Kidney (tissue), 14 donors: ENCODE measurements around the gene CUL3. TPM values are rescaled to one million over a fixed set of nuclear protein-coding genes. Genes with fewer than 3 reads are reported as not detected.

Experiments used
- DNase-seq, 5 donors: peaks; one replicate each; pipeline ENCODE4 v3.0.0-alpha.2; 2013 to 2020
- FAIRE-seq: peaks from 2 replicates; lab custom pipeline; 2012; peaks lifted over from hg19 to GRCh38; lab: Jason Lieb, UNC
- H3K27ac ChIP-seq, 2 donors: one replicate each; pipeline ENCODE4 v1.7.0; 2013; ENCODE audit warnings: low read depth in 2 of 2, low read length in 2 of 2, inconsistent platforms in 1 of 2
- H3K27me3 ChIP-seq: one replicate; pipeline ENCODE4 v1.7.1; 2013; ENCODE audit warnings: low read length, inconsistent platforms; ENCODE audit not compliant: control insufficient read depth, insufficient read depth
- H3K36me3 ChIP-seq, 3 donors: one replicate each; pipeline versions ENCODE4 v1.7.0 to v1.7.1; 2013; ENCODE audit warnings: low read length in 3 of 3, control low read depth in 1 of 3, inconsistent platforms in 1 of 3; ENCODE audit not compliant: insufficient read depth in 3 of 3, control insufficient read depth in 2 of 3
- H3K4me1 ChIP-seq, 3 donors: one replicate each; pipeline versions ENCODE4 v1.7.0 to v1.7.1; 2013; ENCODE audit warnings: low read length in 3 of 3, inconsistent platforms in 1 of 3, low read depth in 1 of 3; ENCODE audit not compliant: control insufficient read depth in 2 of 3, insufficient read depth in 2 of 3
- H3K4me3 ChIP-seq, 3 donors: one replicate each; pipeline versions ENCODE4 v1.7.0 to v1.8.1; 2013; ENCODE audit warnings: low read length in 3 of 3, control low read depth in 1 of 3, inconsistent platforms in 1 of 3
- H3K9ac ChIP-seq, 3 donors: one replicate each; pipeline versions ENCODE4 v1.7.0 to v1.7.1; 2013; ENCODE audit warnings: low read length in 3 of 3, control low read depth in 1 of 3, inconsistent platforms in 1 of 3
- H3K9me3 ChIP-seq, 3 donors: one replicate each; pipeline versions ENCODE4 v1.7.0 to v1.7.1; 2013; ENCODE audit warnings: low read length in 3 of 3, control low read depth in 1 of 3, inconsistent platforms in 1 of 3; ENCODE audit not compliant: control insufficient read depth in 2 of 3, insufficient read depth in 1 of 3
- intact Hi-C: fragments of 100-400 bp; cut with DNase I; formaldehyde crosslinking; loops from one replicate; pipeline ENCODE4 v1.11.1; 2022
- polyA plus RNA-seq: library from polyadenylated mRNA; stranded (reverse); fragments of 350-450 nt; fragmentation: Illumina TruSeq; extraction: RNeasy Lipid Tissue Mini Kit (QIAGEN cat#74804); gene quantifications from one replicate; pipeline ENCODE4 v1.2.3, GENCODE V29; 2014; ENCODE audit warnings: low read depth, low replicate concordance; ENCODE audit not compliant: insufficient read depth
- total RNA-seq: library from RNA; stranded (reverse); fragmentation: NEBNext Ultra II Directional; extraction: Animal tissue kit (Norgen Biotek cat#: 25700); gene quantifications from one replicate; pipeline ENCODE4 v1.2.1, GENCODE V29; 2021
- TF ChIP-seq, protein P1 (sequence below): IDR thresholded peaks from 3 replicates; pipeline ENCODE4 v1.5.1; 2012; ENCODE audit warnings: mild to moderate bottlenecking, moderate library complexity, borderline replicate concordance; ENCODE audit not compliant: insufficient read depth; ENCODE audit errors: extremely low read depth
- donor health status: control.
- donor health status: control.
- donor health status: control.
- donor health status: control.
- donor health status: control.
- donor health status: DM: yes; HTN: yes; CAD: no.
- donor health status: Normal renal cell carcinoma (clear cell type).

Gene CUL3
- total and polyA plus RNA-seq, 2 donors from 2014 or later: 78.5 to 81.2 TPM

DNA sequence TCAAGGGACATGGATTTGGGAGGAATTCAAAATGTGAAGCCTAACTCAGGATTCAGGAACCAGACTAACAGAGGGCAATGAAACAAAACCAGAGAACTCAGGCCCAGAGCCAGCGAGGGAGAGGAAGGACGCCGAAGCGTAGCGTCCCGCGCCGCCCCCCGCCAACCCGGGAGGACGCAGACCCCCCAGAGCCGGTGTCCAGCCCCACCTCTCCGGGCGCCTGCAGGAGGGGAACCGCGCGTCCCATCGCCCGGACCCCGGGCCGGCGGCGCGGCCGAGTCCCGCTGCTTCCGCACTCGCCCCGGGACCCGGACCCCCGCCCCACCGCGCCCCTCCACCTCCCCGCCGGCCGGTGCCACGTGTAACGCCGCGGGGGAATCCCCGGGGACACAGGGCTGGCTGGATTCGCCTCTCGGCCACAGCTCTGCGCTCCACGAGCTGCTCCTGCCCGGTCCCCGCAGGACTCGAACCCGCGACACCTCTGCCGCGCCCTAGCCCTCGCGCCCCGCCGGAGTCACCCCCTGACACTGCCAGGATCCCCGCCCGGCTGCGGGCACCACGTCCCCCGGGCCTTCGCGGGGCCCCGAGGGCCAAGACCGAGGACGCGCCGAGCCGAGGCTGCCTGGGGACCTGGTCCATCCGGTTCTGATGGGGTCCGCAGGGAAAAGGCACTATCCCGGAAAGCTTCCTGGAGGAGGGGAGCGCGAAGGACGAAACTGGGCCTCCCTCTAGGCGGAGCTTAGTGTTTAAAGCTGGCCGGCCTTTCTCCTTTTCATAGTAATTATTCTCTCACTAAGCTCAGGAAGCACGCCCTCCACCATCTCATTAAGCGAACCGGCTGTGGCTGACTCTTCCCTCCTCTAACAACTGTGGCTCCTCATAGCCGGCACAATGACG, 142.8 kb downstream of the CUL3 start:
- Histone ChIP-seq H3K9me3 (peaks cover 0 to 3% (median 0%) of the 10 kb centered on the region in 3 donors), H3K27ac (no peak overlapping the region), H3K4me3 (peak overlapping the region; percentile 42 to 61 (median 53)), H3K4me1 (no peaks in the 10 kb centered on the region), H3K9ac (peak overlapping the region in 2 of 3 donors; percentile 22 to 55), H3K36me3 (no peaks in the 10 kb centered on the region), H3K27me3 (no peaks in the 10 kb centered on the region)
- DNase-seq: peak; percentile 54 to 90 (median 70)
- TF ChIP-seq, protein P1, sequence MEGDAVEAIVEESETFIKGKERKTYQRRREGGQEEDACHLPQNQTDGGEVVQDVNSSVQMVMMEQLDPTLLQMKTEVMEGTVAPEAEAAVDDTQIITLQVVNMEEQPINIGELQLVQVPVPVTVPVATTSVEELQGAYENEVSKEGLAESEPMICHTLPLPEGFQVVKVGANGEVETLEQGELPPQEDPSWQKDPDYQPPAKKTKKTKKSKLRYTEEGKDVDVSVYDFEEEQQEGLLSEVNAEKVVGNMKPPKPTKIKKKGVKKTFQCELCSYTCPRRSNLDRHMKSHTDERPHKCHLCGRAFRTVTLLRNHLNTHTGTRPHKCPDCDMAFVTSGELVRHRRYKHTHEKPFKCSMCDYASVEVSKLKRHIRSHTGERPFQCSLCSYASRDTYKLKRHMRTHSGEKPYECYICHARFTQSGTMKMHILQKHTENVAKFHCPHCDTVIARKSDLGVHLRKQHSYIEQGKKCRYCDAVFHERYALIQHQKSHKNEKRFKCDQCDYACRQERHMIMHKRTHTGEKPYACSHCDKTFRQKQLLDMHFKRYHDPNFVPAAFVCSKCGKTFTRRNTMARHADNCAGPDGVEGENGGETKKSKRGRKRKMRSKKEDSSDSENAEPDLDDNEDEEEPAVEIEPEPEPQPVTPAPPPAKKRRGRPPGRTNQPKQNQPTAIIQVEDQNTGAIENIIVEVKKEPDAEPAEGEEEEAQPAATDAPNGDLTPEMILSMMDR: no peak
- intact Hi-C loops: no loop called here
- no peak for FAIRE-seq

DNA sequence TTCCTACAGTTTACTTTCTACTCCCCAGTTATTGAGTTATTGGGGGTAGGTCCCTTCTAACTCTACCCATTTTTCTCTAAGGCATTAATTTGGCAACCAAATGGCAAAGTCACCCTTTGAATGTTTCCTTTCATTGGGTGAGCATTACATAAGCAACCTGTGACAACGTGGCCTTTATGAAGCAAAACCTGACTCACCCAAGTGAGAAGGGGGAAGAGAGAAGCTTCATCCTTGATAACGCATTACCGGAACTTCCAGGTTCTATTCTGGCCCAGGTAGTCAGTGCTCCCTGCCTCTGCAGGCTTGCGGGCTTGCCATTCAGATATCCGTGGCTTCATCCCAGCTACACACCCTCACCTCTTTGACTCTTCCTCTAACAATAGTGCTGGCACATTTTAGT, 144.2 kb downstream of the CUL3 start:
- DNase-seq (no peak), FAIRE-seq (no peak)
- Histone ChIP-seq H3K9me3 (peaks cover 0 to 3% (median 0%) of the 10 kb centered on the region in 3 donors), H3K9ac (no peak overlapping the region), H3K27me3 (no peaks in the 10 kb centered on the region), H3K4me1 (no peaks in the 10 kb centered on the region), H3K4me3 (no peak overlapping the region), H3K36me3 (no peaks in the 10 kb centered on the region), H3K27ac (no peak overlapping the region)
- intact Hi-C loops: no loop called here
- TF ChIP-seq, protein P1: no peak

DNA sequence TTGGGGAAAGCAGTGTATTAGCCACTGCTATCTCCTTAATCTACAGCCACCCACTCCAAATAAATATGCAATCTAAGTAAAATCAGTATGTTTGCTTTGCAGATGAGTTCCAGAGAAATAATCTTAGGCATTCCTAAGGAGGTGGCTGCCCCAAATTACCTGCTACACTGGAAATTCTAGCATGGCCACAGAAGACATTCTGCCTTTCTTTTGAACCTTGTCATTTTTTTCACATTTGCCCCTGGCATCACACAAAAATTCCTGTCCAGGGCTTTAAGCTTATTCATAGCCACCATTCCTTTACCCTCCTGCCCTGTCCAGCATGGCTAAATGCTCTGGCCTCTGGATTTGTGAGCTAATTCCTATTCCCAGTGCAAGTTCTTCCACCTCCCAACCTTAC, 146.4 kb downstream of the CUL3 start:
- Histone ChIP-seq H3K4me1 (no peaks in the 10 kb centered on the region), H3K36me3 (no peaks in the 10 kb centered on the region), H3K9ac (no peak overlapping the region), H3K4me3 (no peak overlapping the region), H3K9me3 (peaks cover 0 to 3% (median 0%) of the 10 kb centered on the region in 3 donors), H3K27me3 (no peaks in the 10 kb centered on the region), H3K27ac (no peak overlapping the region)
- no peak for DNase-seq
- no peak for FAIRE-seq
- TF ChIP-seq, protein P1: no peak
- intact Hi-C loops: no loop called here
